ENCODE results near the gene ITGB7.

The ITGB7 gene

GRCh38 chr12:53198486-53199110, 8.5 kb downstream of the ITGB7 start:
- Histone ChIP-seq H3K9me3 (ENCODE audit: control insufficient read depth, insufficient read depth, low read depth, low read length) (no peaks in the 10 kb centered on the region), H3K4me3 (ENCODE audit: low read depth, low read length) (no peak overlapping the region), H3K4me1 (ENCODE audit: control insufficient read depth, insufficient read depth, low read length) (no peaks in the 10 kb centered on the region), H3K27ac (ENCODE audit: extremely low read depth, low read depth, low read length) (no peak overlapping the region), H3K36me3 (ENCODE audit: control insufficient read depth in 2 of 2, insufficient read depth in 1 of 2, low read length in 2 of 2) (no peaks in the 10 kb centered on the region)
- TF ChIP-seq ZBTB1 (tag by site-specific recombination; IDR thresholded peaks at IDR 0.05): no peak
- no peak for TF ChIP-seq INSM2 (tag by site-specific recombination; IDR thresholded peaks at IDR 0.05)
- TF ChIP-seq ZNF26 (tag by site-specific recombination; IDR thresholded peaks at IDR 0.05): no peak
- TF ChIP-seq ZNF488 (tag by site-specific recombination; IDR thresholded peaks at IDR 0.05): no peak
- no peak for TF ChIP-seq ZNF571 (tag by site-specific recombination; IDR thresholded peaks at IDR 0.05)
- no peak for TF ChIP-seq ZNF155 (tag by site-specific recombination; IDR thresholded peaks at IDR 0.05)
- no peak for TF ChIP-seq ELK4 (IDR thresholded peaks at IDR 0.05; ENCODE audit: borderline replicate concordance, low read depth, low read length)
- no peak for TF ChIP-seq ZNF843 (tag by site-specific recombination; IDR thresholded peaks at IDR 0.05)
- TF ChIP-seq SCRT2 (tag by site-specific recombination; IDR thresholded peaks at IDR 0.05): no peak
- no peak for TF ChIP-seq ZNF292 (tag by site-specific recombination; IDR thresholded peaks at IDR 0.05; ENCODE audit: borderline replicate concordance, low read depth)
- no peak for TF ChIP-seq ZNF404 (tag by site-specific recombination; IDR thresholded peaks at IDR 0.05)
- no peak for TF ChIP-seq ZNF214 (tag by site-specific recombination; IDR thresholded peaks at IDR 0.05; ENCODE audit: borderline replicate concordance)
- POLR2A ChIA-PET: interaction anchor here (0.9 to 1.2 kb wide), 2 partner anchors 12 to 18 kb away, joined by 3 to 4 read pairs; partner anchors contain the start of genes CSAD and ZNF740
- CTCF ChIA-PET: interaction anchor here (0.6 to 3.1 kb wide), 8 partner anchors 8 to 133 kb away, joined by 3 to 18 read pairs (median 4); no protein-coding TSS in a partner anchor

GRCh38 chr12:53197011-53197640, 9.9 kb downstream of the ITGB7 start:
- Histone ChIP-seq H3K27ac (ENCODE audit: extremely low read depth, low read depth, low read length) (no peak overlapping the region), H3K4me3 (ENCODE audit: low read depth, low read length) (no peak overlapping the region), H3K4me1 (ENCODE audit: control insufficient read depth, insufficient read depth, low read length) (no peaks in the 10 kb centered on the region), H3K36me3 (ENCODE audit: control insufficient read depth in 2 of 2, insufficient read depth in 1 of 2, low read length in 2 of 2) (peaks cover 0 to 7% of the 10 kb centered on the region in 2 experiments; a peak in 1 of 3 replicates), H3K9me3 (ENCODE audit: control insufficient read depth, insufficient read depth, low read depth, low read length) (no peaks in the 10 kb centered on the region)
- TF ChIP-seq ZBTB48 (tag by site-specific recombination; IDR thresholded peaks at IDR 0.05) (no peak), SCRT1 (tag by site-specific recombination; IDR thresholded peaks at IDR 0.05; ENCODE audit: borderline replicate concordance) (no peak), HOXC10 (CRISPR knock-in tag; IDR thresholded peaks at IDR 0.05) (no peak), ZNF223 (tag by site-specific recombination; IDR thresholded peaks at IDR 0.05) (no peak), PBX3 (CRISPR knock-in tag; IDR thresholded peaks at IDR 0.05) (no peak), ZNF501 (tag by site-specific recombination; IDR thresholded peaks at IDR 0.05) (no peak), ZNF169 (tag by site-specific recombination; IDR thresholded peaks at IDR 0.05) (no peak), ZNF658 (tag by site-specific recombination; IDR thresholded peaks at IDR 0.05) (no peak), ZNF18 (tag by site-specific recombination; IDR thresholded peaks at IDR 0.05) (no peak), ZNF776 (tag by site-specific recombination; IDR thresholded peaks at IDR 0.05; ENCODE audit: borderline replicate concordance) (no peak), ZNF624 (tag by site-specific recombination; IDR thresholded peaks at IDR 0.05) (no peak), ZNF48 (tag by site-specific recombination; IDR thresholded peaks at IDR 0.05) (no peak), PRDM1 (tag by site-specific recombination; IDR thresholded peaks at IDR 0.05) (no peak)
- ChIA-PET POLR2A (interaction anchor here (1.2 kb wide), 1 partner anchor 22 kb away, joined by 4 read pairs; no protein-coding TSS in a partner anchor), CTCF (interaction anchor here (0.6 to 3.1 kb wide), 6 partner anchors 14 to 131 kb away, joined by 3 to 18 read pairs (median 6); no protein-coding TSS in a partner anchor)
